Measurements from ENCODE around the gene PIGM. TPM values are rescaled to one million over a fixed set of nuclear protein-coding genes. Genes with fewer than 3 reads are reported as not detected.

Gene PIGM
- total RNA-seq, 1 experiment from 2014 or later = 6.3 TPM

GRCh38 chr1:160005070-160005469, 26.7 kb downstream of the PIGM start:
- DNase-seq (ENCODE audit: low read depth, low spot score) = no peak
- in situ Hi-C loops (cut with HindIII; ENCODE audit: low pct_unique_long_range_greater_than_20kb, low sequenced_read_pairs) = no loop called here

DNA sequence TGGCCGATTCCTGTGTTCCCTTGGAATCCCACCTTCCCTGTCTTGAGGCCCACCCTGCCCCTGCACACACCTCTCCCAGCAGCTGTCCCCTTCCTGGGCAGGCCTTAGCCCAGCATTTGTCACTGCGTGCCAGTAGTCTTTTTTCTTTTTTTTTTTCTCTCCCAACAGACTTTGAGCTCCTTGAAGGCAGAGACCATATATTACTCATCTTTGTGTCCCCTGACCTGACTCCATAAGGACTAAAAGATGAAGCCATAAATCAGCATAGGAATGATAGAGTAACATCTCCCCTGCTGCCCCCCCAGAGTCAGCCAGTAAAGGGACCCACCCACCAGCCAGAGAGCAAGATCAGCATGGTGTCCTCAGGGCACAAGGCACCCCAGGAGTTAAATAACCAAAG, 27.4 kb downstream of the PIGM start:
- no peak for DNase-seq (ENCODE audit: low read depth, low spot score)
- in situ Hi-C loops (cut with HindIII; ENCODE audit: low pct_unique_long_range_greater_than_20kb, low sequenced_read_pairs) = no loop called here

DNA sequence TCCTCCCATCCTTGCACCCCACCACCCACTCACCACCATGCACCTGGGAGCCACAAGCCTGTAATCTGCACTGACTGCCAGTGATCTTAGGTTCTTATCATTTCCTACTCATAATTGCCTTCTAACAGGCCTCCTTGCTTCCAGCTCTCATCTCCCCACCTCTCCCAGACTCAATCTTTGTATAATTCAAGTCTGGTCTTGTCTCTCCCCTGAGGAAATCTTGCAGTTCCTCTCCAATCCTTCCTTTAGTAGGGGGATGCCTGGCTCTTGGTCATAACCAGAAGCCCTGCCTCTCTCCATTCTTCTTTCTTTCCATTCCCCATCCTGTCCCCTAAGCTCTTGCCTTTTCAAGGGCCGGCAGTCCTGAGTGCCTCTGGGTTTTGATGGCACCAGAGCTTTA, 27.8 kb downstream of the PIGM start:
- DNase-seq (ENCODE audit: low read depth, low spot score) = no peak
- in situ Hi-C loops (cut with HindIII; ENCODE audit: low pct_unique_long_range_greater_than_20kb, low sequenced_read_pairs) = no loop called here

DNA sequence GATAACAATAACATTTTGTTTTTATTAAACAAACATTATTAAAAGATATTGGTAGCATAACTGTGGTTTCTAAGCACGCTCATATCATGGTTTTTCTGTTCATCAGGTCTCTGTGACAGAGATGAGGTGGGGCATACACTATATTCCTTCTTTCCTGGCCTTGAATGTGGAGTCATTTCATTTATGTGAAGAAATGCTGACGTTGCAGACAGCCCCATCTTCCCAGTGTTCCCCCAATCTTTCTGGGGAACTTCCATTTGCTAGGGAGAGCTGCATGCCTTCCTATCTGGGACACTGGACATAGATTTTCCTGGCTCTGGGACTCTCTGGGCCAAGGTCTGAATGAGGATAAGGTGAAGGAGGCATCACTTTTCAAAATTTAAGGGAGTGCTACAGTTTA, 30.4 kb downstream of the PIGM start:
- no peak for DNase-seq (ENCODE audit: low read depth, low spot score)
- in situ Hi-C loops (cut with HindIII; ENCODE audit: low pct_unique_long_range_greater_than_20kb, low sequenced_read_pairs) = no loop called here

- in situ Hi-C loops (cut with HindIII; ENCODE audit: low pct_unique_long_range_greater_than_20kb, low sequenced_read_pairs) = no loop called here
- DNase-seq (ENCODE audit: low read depth, low spot score) = no peak
Observed at GRCh38 chr1:159999204-159999603, 32.6 kb downstream of the PIGM start.

- DNase-seq (ENCODE audit: low read depth, low spot score) = no peak
- in situ Hi-C loops (cut with HindIII; ENCODE audit: low pct_unique_long_range_greater_than_20kb, low sequenced_read_pairs) = no loop called here
Observed at GRCh38 chr1:159996653-159997052, 35.1 kb downstream of the PIGM start.

DNA sequence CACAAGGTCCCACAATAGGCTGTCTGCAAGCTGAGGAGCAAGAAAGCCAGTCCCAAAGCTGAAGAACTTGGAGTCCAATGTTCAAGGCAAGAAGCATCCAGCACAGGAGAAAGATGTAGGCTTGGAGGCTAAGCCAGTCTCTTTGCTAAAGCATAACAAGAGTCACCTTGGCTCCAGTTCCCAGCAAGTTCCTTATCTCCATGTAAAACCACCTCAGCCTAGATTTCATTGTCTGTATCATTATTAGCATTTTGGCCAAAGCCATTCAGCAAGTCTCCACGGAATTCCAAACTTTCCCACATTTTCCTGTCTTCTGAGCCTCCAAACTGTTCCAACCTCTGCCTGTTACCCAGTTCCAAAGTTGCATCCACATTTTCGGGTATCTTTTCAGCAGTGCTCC, 36.9 kb downstream of the PIGM start:
- in situ Hi-C loops (cut with HindIII; ENCODE audit: low pct_unique_long_range_greater_than_20kb, low sequenced_read_pairs) = no loop called here
- DNase-seq (ENCODE audit: low read depth, low spot score) = no peak

- no peak for DNase-seq (ENCODE audit: low read depth, low spot score)
- in situ Hi-C loops (cut with HindIII; ENCODE audit: low pct_unique_long_range_greater_than_20kb, low sequenced_read_pairs) = no loop called here
Observed at GRCh38 chr1:159993911-159994310, 37.9 kb downstream of the PIGM start.

DNA sequence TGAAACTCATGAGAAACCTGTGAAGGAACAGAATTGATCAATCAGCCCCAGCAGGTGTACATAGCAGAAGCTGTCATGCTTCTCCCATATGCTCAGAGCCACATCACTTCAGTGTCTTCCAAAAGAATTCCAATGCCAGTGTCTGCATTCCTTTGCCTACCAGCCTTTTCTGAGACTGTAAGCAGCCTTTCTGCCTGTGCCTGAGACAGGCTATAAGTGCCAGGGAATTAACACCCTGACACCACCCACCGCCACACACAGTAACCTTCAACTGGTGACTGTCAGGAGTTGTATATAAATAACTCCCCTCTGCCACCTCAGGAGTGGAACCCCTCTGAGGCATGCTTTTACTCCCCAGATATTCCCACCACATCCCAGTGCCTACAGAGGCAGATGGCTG, 39.6 kb downstream of the PIGM start:
- DNase-seq (ENCODE audit: low read depth, low spot score) = no peak
- in situ Hi-C loops (cut with HindIII; ENCODE audit: low pct_unique_long_range_greater_than_20kb, low sequenced_read_pairs) = no loop called here

DNA sequence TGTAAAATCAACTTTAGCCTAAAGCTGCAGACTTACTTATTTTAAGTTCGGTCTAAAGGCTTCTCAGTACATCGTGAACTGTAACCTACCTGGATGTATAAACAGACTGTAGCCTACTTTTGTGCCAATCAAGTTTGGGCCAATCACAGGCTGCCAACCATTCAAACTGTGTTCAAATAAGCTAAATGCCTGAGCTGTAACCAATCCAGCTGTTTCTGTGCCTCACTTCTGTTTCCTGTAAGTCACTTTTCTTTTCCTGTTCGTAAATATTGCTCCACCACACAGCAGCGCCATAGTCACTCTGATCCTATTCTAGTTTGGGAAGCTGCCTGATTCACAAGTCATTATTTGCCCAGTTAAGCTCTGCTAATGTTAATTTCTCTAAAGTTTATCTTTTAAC, 40.3 kb downstream of the PIGM start:
- DNase-seq (ENCODE audit: low read depth, low spot score) = no peak
- in situ Hi-C loops (cut with HindIII; ENCODE audit: low pct_unique_long_range_greater_than_20kb, low sequenced_read_pairs) = no loop called here

DNA sequence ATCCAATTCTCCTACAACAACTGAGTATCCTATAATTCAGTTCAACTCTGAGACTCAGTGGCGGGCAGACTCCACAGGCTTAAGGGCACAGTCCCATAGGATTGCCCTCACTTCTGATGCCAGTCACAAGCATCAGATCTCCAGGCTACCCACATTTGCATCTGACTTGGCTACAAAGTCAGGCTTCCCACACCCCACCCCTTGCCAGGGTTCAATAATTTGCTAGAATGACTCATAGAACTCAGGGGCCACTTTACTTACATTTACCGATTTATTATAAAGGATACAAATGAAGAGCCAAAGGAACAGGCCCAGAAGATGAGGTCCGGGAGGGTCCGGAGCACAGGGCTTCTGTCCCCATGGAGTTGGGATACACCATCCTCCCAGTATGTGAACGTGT, 41.8 kb downstream of the PIGM start:
- in situ Hi-C loops (cut with HindIII; ENCODE audit: low pct_unique_long_range_greater_than_20kb, low sequenced_read_pairs) = no loop called here
- DNase-seq (ENCODE audit: low read depth, low spot score) = no peak

- in situ Hi-C loops (cut with HindIII; ENCODE audit: low pct_unique_long_range_greater_than_20kb, low sequenced_read_pairs) = no loop called here
- DNase-seq (ENCODE audit: low read depth, low spot score) = no peak
Observed at GRCh38 chr1:159989581-159989980, 42.2 kb downstream of the PIGM start.

GRCh38 chr1:159988006-159988405, 43.8 kb downstream of the PIGM start:
- no peak for DNase-seq (ENCODE audit: low read depth, low spot score)
- in situ Hi-C loops (cut with HindIII; ENCODE audit: low pct_unique_long_range_greater_than_20kb, low sequenced_read_pairs) = no loop called here

- no peak for DNase-seq (ENCODE audit: low read depth, low spot score)
- in situ Hi-C loops (cut with HindIII; ENCODE audit: low pct_unique_long_range_greater_than_20kb, low sequenced_read_pairs) = no loop called here
Observed at GRCh38 chr1:159987186-159987585, 44.6 kb downstream of the PIGM start.

DNA sequence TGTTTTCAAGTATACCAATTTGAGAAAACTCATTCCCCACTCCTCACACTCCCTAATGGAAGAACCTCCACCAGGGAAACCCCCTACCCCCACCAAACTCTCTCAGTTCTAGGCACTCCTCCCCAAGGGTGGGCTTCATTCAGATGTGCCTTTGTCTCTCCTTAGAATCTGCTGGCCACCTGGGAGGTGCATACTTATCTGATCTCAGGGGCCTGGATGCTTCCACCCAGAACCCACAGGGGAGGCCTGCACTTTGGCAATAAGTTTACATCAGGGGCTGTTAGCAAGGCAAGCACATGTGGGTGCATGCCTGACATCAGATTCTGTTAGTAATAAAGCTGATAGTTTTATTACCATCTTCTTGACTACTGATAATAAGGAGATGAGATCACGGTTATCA, 45.3 kb downstream of the PIGM start:
- no peak for DNase-seq (ENCODE audit: low read depth, low spot score)
- in situ Hi-C loops (cut with HindIII; ENCODE audit: low pct_unique_long_range_greater_than_20kb, low sequenced_read_pairs) = no loop called here

DNA sequence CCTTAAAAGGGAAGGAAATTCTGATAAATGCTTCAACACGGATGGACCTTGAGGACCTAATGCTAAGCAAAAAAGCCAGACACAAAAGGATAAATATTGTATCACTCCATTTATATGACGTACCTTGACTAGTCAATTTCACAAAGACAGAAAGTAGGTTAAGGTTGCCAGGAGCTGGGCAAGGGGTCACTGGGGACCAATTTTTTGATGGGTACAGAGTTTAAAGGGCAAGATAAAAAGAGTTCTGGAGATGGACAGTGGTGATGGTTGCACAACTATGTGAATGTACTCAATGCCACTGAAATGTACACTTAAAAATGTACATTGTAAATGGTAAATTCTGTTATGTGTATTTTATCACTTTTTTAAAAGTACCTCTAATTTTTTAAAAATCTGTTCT, 45.7 kb downstream of the PIGM start:
- no peak for DNase-seq (ENCODE audit: low read depth, low spot score)
- in situ Hi-C loops (cut with HindIII; ENCODE audit: low pct_unique_long_range_greater_than_20kb, low sequenced_read_pairs) = no loop called here

GRCh38 chr1:159985473-159985872, 46.3 kb downstream of the PIGM start:
- DNase-seq (ENCODE audit: low read depth, low spot score) = no peak
- in situ Hi-C loops (cut with HindIII; ENCODE audit: low pct_unique_long_range_greater_than_20kb, low sequenced_read_pairs) = no loop called here

- in situ Hi-C loops (cut with HindIII; ENCODE audit: low pct_unique_long_range_greater_than_20kb, low sequenced_read_pairs) = no loop called here
- no peak for DNase-seq (ENCODE audit: low read depth, low spot score)
Observed at GRCh38 chr1:159983681-159984080, 48.1 kb downstream of the PIGM start.

DNA sequence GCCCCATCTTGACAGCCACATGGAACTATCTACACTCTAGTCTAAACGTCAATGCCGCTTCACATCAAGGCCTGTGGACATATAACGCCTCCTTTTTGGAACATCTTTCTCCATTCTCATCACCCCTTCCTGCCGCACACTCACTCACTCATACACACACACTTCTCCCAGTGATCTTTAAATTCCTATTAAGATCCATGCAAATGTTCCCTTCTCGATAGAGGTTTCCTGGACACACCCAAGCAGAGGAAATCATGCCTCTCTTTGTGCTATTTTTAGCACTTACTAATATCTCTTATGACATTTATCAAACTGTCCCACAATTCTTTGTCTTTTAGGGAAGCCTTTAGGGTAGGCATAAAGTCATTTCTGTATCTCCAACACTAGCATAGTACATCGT, 49.5 kb downstream of the PIGM start:
- in situ Hi-C loops (cut with HindIII; ENCODE audit: low pct_unique_long_range_greater_than_20kb, low sequenced_read_pairs) = no loop called here
- DNase-seq (ENCODE audit: low read depth, low spot score) = no peak

GRCh38 chr1:159981351-159982055, 50.3 kb downstream of the PIGM start:
- in situ Hi-C loops (cut with HindIII; ENCODE audit: low pct_unique_long_range_greater_than_20kb, low sequenced_read_pairs) = no loop called here

More at GRCh38 chr1:159981351-159982055, 50.3 kb downstream of the PIGM start:
- DNase-seq (ENCODE audit: low read depth, low spot score) = no peak
